Naive thymus-derived CD4-positive, alpha-beta T cell (primary cell): ENCODE measurements around the gene KRT71. TPM values are rescaled to one million over a fixed set of nuclear protein-coding genes. Genes with fewer than 3 reads are reported as not detected.

ENCODE experiments used
- ATAC-seq: fragments of 150-1000 bp; cut with Tn5 transposase; 2 replicates; pipeline ENCODE4 v1.10.0; 2021; ENCODE audit warnings: mild to moderate bottlenecking, moderate library complexity
- CTCF ChIA-PET: fragments of 350-600 bp; sonication (Branson Sonifier 250); formaldehyde crosslinking; loops from one replicate; lab custom pipeline; 2021; ENCODE audit warnings: antibody characterized with exemption; lab: Charles Lee
- POLR2A ChIA-PET: fragments of 350-600 bp; sonication (Branson Sonifier 250); formaldehyde crosslinking; loops from one replicate; lab custom pipeline; 2021; ENCODE audit warnings: antibody characterized with exemption, inconsistent platforms; lab: Charles Lee
- DNase-seq, 9 donors: peaks; one replicate each; pipeline versions ENCODE4 v3.0.0 to v3.0.0-alpha.2; 2020 to 2022; ENCODE audit warnings: mixed read lengths in 1 of 9
- H3K27ac ChIP-seq: one replicate; pipeline ENCODE4 v1.7.0; 2013; ENCODE audit warnings: mild to moderate bottlenecking, low read depth, low read length, moderate library complexity
- H3K27me3 ChIP-seq, 2 donors: one replicate each; pipeline ENCODE4 v1.7.0; 2013; ENCODE audit warnings: low read length in 2 of 2, mild to moderate bottlenecking in 2 of 2, moderate library complexity in 2 of 2; ENCODE audit not compliant: control insufficient read depth in 2 of 2, insufficient read depth in 2 of 2
- H3K36me3 ChIP-seq, 3 experiments: 1 replicate in 2 of 3; 2 replicates in 1 of 3; pipeline ENCODE4 v1.7.0; 2013; ENCODE audit warnings: low read length in 3 of 3, mild to moderate bottlenecking in 3 of 3, moderate library complexity in 1 of 3; ENCODE audit not compliant: insufficient read depth in 3 of 3, control insufficient read depth in 2 of 3
- H3K4me1 ChIP-seq, 2 donors: one replicate each; pipeline ENCODE4 v1.7.0; 2013; ENCODE audit warnings: low read length in 2 of 2, mild to moderate bottlenecking in 2 of 2, moderate library complexity in 1 of 2; ENCODE audit not compliant: control insufficient read depth in 2 of 2, insufficient read depth in 2 of 2
- H3K4me3 ChIP-seq: 2 replicates; pipeline ENCODE4 v1.7.0; 2013; ENCODE audit warnings: mild to moderate bottlenecking, low read length
- H3K9me3 ChIP-seq, 3 experiments: 1 replicate in 2 of 3; 2 replicates in 1 of 3; pipeline ENCODE4 v1.7.0; 2013; ENCODE audit warnings: low read length in 3 of 3; ENCODE audit not compliant: control insufficient read depth in 2 of 3
- H3K27ac Mint-ChIP-seq, 9 donors: one replicate each; pipeline ENCODE4 v1.8.0; 2020 to 2022; ENCODE audit warnings: mixed read lengths in 9 of 9, mild to moderate bottlenecking in 8 of 9, moderate library complexity in 5 of 9, inconsistent platforms in 2 of 9
- H3K27me3 Mint-ChIP-seq, 5 donors: one replicate each; pipeline ENCODE4 v1.8.0; 2021 to 2022; ENCODE audit warnings: mixed read lengths in 5 of 5, mild to moderate bottlenecking in 1 of 5
- H3K36me3 Mint-ChIP-seq, 5 donors: one replicate each; pipeline ENCODE4 v1.8.0; 2020 to 2022; ENCODE audit warnings: mixed read lengths in 5 of 5, mild to moderate bottlenecking in 3 of 5, inconsistent platforms in 1 of 5
- H3K4me1 Mint-ChIP-seq, 7 donors: one replicate each; pipeline ENCODE4 v1.8.0; 2020 to 2022; ENCODE audit warnings: mixed read lengths in 7 of 7, mild to moderate bottlenecking in 3 of 7, inconsistent platforms in 1 of 7
- H3K4me3 Mint-ChIP-seq, 10 donors: one replicate each; pipeline ENCODE4 v1.8.0; 2020 to 2022; ENCODE audit warnings: mild to moderate bottlenecking in 10 of 10, mixed read lengths in 10 of 10, moderate library complexity in 6 of 10, inconsistent platforms in 2 of 10
- H3K9me3 Mint-ChIP-seq, 11 donors: one replicate each; pipeline ENCODE4 v1.8.0; 2020 to 2022; ENCODE audit warnings: mixed read lengths in 11 of 11, mild to moderate bottlenecking in 4 of 11, inconsistent platforms in 1 of 11, moderate library complexity in 1 of 11
- intact Hi-C, 2 donors: fragments of 100-400 bp; cut with micrococcal nuclease; formaldehyde crosslinking; loops; one replicate each; pipeline ENCODE4 v1.15.1; 2023
- polyA plus RNA-seq, 2 donors: library from polyadenylated mRNA; unstranded; fragments of 300-500 nt; fragmentation: Illumina TruSeq; gene quantifications; one replicate each; pipeline ENCODE4 v1.2.3, GENCODE V29; 2021
- total RNA-seq, 6 experiments: library from RNA in 5 of 6; stranded (reverse) in 5 of 6; gene quantifications; 1 replicate in 5 of 6; 2 replicates in 1 of 6; pipeline ENCODE4 v1.2.3 and lab custom pipeline; 2021 to 2026

Gene KRT71
- total and polyA plus RNA-seq, 7 experiments from 2014 or later = not detected

- H3K4me3 ChIP-seq = no peak overlapping the region
- H3K36me3 Mint-ChIP-seq = no peaks in the 10 kb centered on the region
- H3K27me3 ChIP-seq = no peaks in the 10 kb centered on the region
- POLR2A ChIA-PET = no interaction called here
- no peaks in the 10 kb centered on the region for H3K36me3 ChIP-seq
- peaks cover 0 to 3% (median 0%) of the 10 kb centered on the region in 11 donors for H3K9me3 Mint-ChIP-seq
- no peak overlapping the region for H3K27ac Mint-ChIP-seq
- DNase-seq (no peak), ATAC-seq (no peak)
- H3K27ac ChIP-seq = no peak overlapping the region
- intact Hi-C loops = no loop called here
- no peaks in the 10 kb centered on the region for H3K9me3 ChIP-seq
- peaks cover 16 to 36% (median 23%) of the 10 kb centered on the region in 5 donors for H3K27me3 Mint-ChIP-seq
- H3K4me3 Mint-ChIP-seq = no peak overlapping the region
- H3K4me1 Mint-ChIP-seq = peaks cover 0 to 3% (median 0%) of the 10 kb centered on the region in 7 donors
- H3K4me1 ChIP-seq = no peaks in the 10 kb centered on the region
- CTCF ChIA-PET = interaction anchor here (1.5 kb wide), 1 partner anchor 385 kb away, joined by 3 read pairs; no protein-coding TSS in a partner anchor
Measured at GRCh38 chr12:52495389-52495788, 57.6 kb downstream of the KRT71 start.

GRCh38 chr12:52494518-52494917, 58.4 kb downstream of the KRT71 start:
- ATAC-seq (no peak), DNase-seq (no peak)
- Histone ChIP-seq H3K27ac (no peak overlapping the region), H3K4me1 (no peaks in the 10 kb centered on the region), H3K36me3 (no peaks in the 10 kb centered on the region), H3K9me3 (no peaks in the 10 kb centered on the region), H3K4me3 (no peak overlapping the region), H3K27me3 (no peaks in the 10 kb centered on the region)
- H3K4me1 Mint-ChIP-seq = peaks cover 0 to 3% (median 0%) of the 10 kb centered on the region in 7 donors
- peaks cover 0 to 3% (median 0%) of the 10 kb centered on the region in 11 donors for H3K9me3 Mint-ChIP-seq
- intact Hi-C loops = no loop called here
- POLR2A ChIA-PET = no interaction called here
- no peak overlapping the region for H3K4me3 Mint-ChIP-seq
- H3K27me3 Mint-ChIP-seq = peaks cover 18 to 36% (median 28%) of the 10 kb centered on the region in 5 donors
- H3K27ac Mint-ChIP-seq = no peak overlapping the region
- no peaks in the 10 kb centered on the region for H3K36me3 Mint-ChIP-seq
- CTCF ChIA-PET = interaction anchor here (1.5 kb wide), 1 partner anchor 386 kb away, joined by 3 read pairs; no protein-coding TSS in a partner anchor

DNA sequence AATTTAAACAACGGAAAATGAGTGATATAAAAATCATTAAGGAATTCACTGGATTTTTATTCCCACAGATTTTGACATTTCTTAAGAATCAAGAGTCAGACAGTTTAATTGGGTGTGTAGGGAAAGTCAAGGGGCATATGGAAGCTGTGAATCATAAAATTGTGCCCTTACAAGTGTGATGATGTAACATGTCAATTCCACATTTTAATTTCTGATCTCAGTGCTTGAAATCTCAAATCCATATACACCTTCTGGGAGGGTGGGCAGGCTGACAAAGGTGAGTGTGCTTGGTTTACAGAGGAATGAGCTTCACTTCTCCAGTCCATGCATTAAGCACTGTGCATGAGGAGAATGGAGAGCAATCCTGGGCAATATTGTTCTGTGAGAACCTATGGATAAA, 58.8 kb downstream of the KRT71 start:
- H3K27me3 Mint-ChIP-seq = peaks cover 18 to 36% (median 29%) of the 10 kb centered on the region in 5 donors
- Histone ChIP-seq H3K36me3 (no peaks in the 10 kb centered on the region), H3K9me3 (no peaks in the 10 kb centered on the region), H3K4me1 (no peaks in the 10 kb centered on the region), H3K4me3 (no peak overlapping the region), H3K27ac (no peak overlapping the region), H3K27me3 (no peaks in the 10 kb centered on the region)
- ATAC-seq (no peak), DNase-seq (no peak)
- peaks cover 0 to 3% (median 0%) of the 10 kb centered on the region in 7 donors for H3K4me1 Mint-ChIP-seq
- no peak overlapping the region for H3K27ac Mint-ChIP-seq
- CTCF ChIA-PET = no interaction called here
- H3K4me3 Mint-ChIP-seq = no peak overlapping the region
- peaks cover 0 to under 1% (median 0%) of the 10 kb centered on the region in 5 donors for H3K36me3 Mint-ChIP-seq
- peaks cover 0 to 3% (median 0%) of the 10 kb centered on the region in 11 donors for H3K9me3 Mint-ChIP-seq
- POLR2A ChIA-PET = no interaction called here
- intact Hi-C loops = no loop called here

Other genes with a start within 250 kb of the KRT71 start
- gene KRT83, start 231.7 kb downstream of the KRT71 start, total RNA-seq = not detected
- gene KRT83, start 231.7 kb downstream of the KRT71 start, polyA plus RNA-seq = not detected
- gene KRT85, start 185.7 kb downstream of the KRT71 start, total RNA-seq = not detected
- not detected for gene KRT85, start 185.7 kb downstream of the KRT71 start, polyA plus RNA-seq
- gene KRT84, start 167.5 kb downstream of the KRT71 start, total RNA-seq = not detected
- gene KRT84, start 167.5 kb downstream of the KRT71 start, polyA plus RNA-seq = not detected
- gene KRT82, start 146.8 kb downstream of the KRT71 start, total RNA-seq = not detected
- gene KRT82, start 146.8 kb downstream of the KRT71 start, polyA plus RNA-seq = not detected
- gene KRT75, start 118.8 kb downstream of the KRT71 start, total RNA-seq = not detected
- not detected for gene KRT75, start 118.8 kb downstream of the KRT71 start, polyA plus RNA-seq
- gene KRT6B, start 101.0 kb downstream of the KRT71 start, total RNA-seq = not detected
- gene KRT6B, start 101.0 kb downstream of the KRT71 start, polyA plus RNA-seq = not detected
- not detected for gene KRT6C, start 79.3 kb downstream of the KRT71 start, total RNA-seq
- not detected for gene KRT6C, start 79.3 kb downstream of the KRT71 start, polyA plus RNA-seq
- gene KRT6A, start 59.9 kb downstream of the KRT71 start, total RNA-seq = not detected
- not detected for gene KRT6A, start 59.9 kb downstream of the KRT71 start, polyA plus RNA-seq
- gene KRT5, start 32.8 kb downstream of the KRT71 start, total RNA-seq = under 1 TPM in 1 of 5 experiments, not detected in 4; 0.24 TPM
- not detected for gene KRT5, start 32.8 kb downstream of the KRT71 start, polyA plus RNA-seq
- 1 to 10 TPM in 2 of 5 experiments, under 1 TPM in 2, not detected in 1; 0.12 to 1.2 (median 0.90) TPM for gene KRT74, start 20.7 kb upstream of the KRT71 start, total RNA-seq
- not detected for gene KRT74, start 20.7 kb upstream of the KRT71 start, polyA plus RNA-seq
- gene KRT72, start 48.3 kb upstream of the KRT71 start, total RNA-seq = 100 to 1,000 TPM in 3 of 5 experiments, 10 to 100 TPM in 1, 1 to 10 TPM in 1; 2.1 to 149 (median 104) TPM
- gene KRT72, start 48.3 kb upstream of the KRT71 start, polyA plus RNA-seq = under 1 TPM in 1 of 2 donors, not detected in 1; 0.71 TPM
- gene KRT73, start 65.4 kb upstream of the KRT71 start, total RNA-seq = 10 to 100 TPM in 4 of 5 experiments, 1 to 10 TPM in 1; 1.0 to 96.4 (median 65.6) TPM
- 10 to 100 TPM in 1 of 2 donors, 1 to 10 TPM in 1; 6.2 to 11.1 TPM for gene KRT73, start 65.4 kb upstream of the KRT71 start, polyA plus RNA-seq
- 1 to 10 TPM in 3 of 5 experiments, under 1 TPM in 1, not detected in 1; 0.29 to 2.3 (median 2.0) TPM for gene KRT2, start 99.1 kb upstream of the KRT71 start, total RNA-seq
- 1 to 10 TPM; 2.4 to 4.7 TPM for gene KRT2, start 99.1 kb upstream of the KRT71 start, polyA plus RNA-seq
- gene KRT1, start 127.3 kb upstream of the KRT71 start, total RNA-seq = 1 to 10 TPM in 2 of 5 experiments, under 1 TPM in 1, not detected in 2; 0.27 to 5.6 (median 2.3) TPM
- gene KRT1, start 127.3 kb upstream of the KRT71 start, polyA plus RNA-seq = 1 to 10 TPM; 5.2 to 9.4 TPM
- under 1 TPM in 2 of 5 experiments, not detected in 3; 0.11 to 0.13 TPM for gene KRT77, start 150.4 kb upstream of the KRT71 start, total RNA-seq
- under 1 TPM; 0.08 to 0.10 TPM for gene KRT77, start 150.4 kb upstream of the KRT71 start, polyA plus RNA-seq
- not detected for gene KRT76, start 224.2 kb upstream of the KRT71 start, total RNA-seq
- not detected for gene KRT76, start 224.2 kb upstream of the KRT71 start, polyA plus RNA-seq
- gene KRT3, start 243.0 kb upstream of the KRT71 start, total RNA-seq = not detected
- not detected for gene KRT3, start 243.0 kb upstream of the KRT71 start, polyA plus RNA-seq